ENCODE data around the gene SLCO3A1. TPM values are rescaled to one million over a fixed set of nuclear protein-coding genes. Genes with fewer than 3 reads are reported as not detected.

SLCO3A1 gene
- total RNA-seq, 1 experiment from 2014 or later = 10.1 TPM

DNA sequence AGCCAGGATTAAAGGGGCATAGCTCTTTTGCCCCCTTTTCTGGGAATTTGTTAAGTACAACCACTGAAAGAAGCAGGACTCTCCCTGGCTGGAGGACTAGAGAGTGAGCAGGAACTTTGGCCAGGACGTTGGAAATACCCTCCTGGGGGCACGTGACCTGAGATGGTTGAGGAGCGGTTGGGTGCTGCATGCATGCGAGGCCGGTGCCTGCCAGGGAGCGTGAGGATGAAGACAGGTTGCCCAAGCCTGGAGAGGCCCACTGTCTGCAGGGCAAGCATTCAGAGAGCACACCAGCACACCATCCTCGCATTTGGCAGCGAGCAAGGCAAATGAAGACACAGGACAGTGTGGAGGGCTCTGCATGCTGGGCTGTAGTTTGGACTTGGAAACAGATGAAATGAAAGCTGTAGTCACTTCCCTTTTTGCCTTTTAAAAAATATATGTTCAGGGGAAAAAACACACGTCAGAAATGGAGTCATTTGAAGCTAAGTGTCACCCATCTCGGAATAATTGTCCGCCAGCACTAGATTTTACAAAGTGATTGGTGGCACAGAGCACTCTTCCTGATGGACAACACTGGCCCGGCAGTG is 217.6 kb downstream of the SLCO3A1 start:
- no peak for DNase-seq (ENCODE audit: unreplicated experiment)
- no TSS peak for BruUV-seq (replicated peaks)
- ChIA-PET POLR2A (no interaction called here), CTCF (interaction anchor here (1.2 to 2.3 kb wide), 3 partner anchors 11 to 769 kb away, joined by 3 to 13 read pairs (median 5); no protein-coding TSS in a partner anchor)
- intact Hi-C loops (cut with micrococcal nuclease) = loop anchor here (5.0 kb wide), 1 partner anchor 59 kb away; no protein-coding TSS in a partner anchor
- H3K4me3 Mint-ChIP-seq (ENCODE audit: unreplicated experiment) = no peak overlapping the region
- TF ChIP-seq, protein P1, sequence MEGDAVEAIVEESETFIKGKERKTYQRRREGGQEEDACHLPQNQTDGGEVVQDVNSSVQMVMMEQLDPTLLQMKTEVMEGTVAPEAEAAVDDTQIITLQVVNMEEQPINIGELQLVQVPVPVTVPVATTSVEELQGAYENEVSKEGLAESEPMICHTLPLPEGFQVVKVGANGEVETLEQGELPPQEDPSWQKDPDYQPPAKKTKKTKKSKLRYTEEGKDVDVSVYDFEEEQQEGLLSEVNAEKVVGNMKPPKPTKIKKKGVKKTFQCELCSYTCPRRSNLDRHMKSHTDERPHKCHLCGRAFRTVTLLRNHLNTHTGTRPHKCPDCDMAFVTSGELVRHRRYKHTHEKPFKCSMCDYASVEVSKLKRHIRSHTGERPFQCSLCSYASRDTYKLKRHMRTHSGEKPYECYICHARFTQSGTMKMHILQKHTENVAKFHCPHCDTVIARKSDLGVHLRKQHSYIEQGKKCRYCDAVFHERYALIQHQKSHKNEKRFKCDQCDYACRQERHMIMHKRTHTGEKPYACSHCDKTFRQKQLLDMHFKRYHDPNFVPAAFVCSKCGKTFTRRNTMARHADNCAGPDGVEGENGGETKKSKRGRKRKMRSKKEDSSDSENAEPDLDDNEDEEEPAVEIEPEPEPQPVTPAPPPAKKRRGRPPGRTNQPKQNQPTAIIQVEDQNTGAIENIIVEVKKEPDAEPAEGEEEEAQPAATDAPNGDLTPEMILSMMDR (IDR thresholded peaks at IDR 0.05; ENCODE audit: unreplicated experiment) = no peak
- H3K27me3 Mint-ChIP-seq (ENCODE audit: insufficient read depth, unreplicated experiment) = no peaks in the 10 kb centered on the region
- no peaks in the 10 kb centered on the region for H3K36me3 Mint-ChIP-seq (ENCODE audit: insufficient read depth, unreplicated experiment)
- H3K27ac Mint-ChIP-seq (ENCODE audit: low read depth, unreplicated experiment) = no peak overlapping the region
- H3K4me1 Mint-ChIP-seq (ENCODE audit: insufficient read depth, unreplicated experiment) = peaks cover 8% of the 10 kb centered on the region
- no peaks in the 10 kb centered on the region for H3K9me3 Mint-ChIP-seq (ENCODE audit: unreplicated experiment)

- DNase-seq (ENCODE audit: unreplicated experiment) = no peak
- TF ChIP-seq, protein P1 (IDR thresholded peaks at IDR 0.05; ENCODE audit: unreplicated experiment) = no peak
- intact Hi-C loops (cut with micrococcal nuclease) = loop anchor here (5.0 kb wide), 1 partner anchor 61 kb away; no protein-coding TSS in a partner anchor
- Mint-ChIP-seq H3K27ac (ENCODE audit: low read depth, unreplicated experiment) (no peak overlapping the region), H3K27me3 (ENCODE audit: insufficient read depth, unreplicated experiment) (no peaks in the 10 kb centered on the region), H3K4me3 (ENCODE audit: unreplicated experiment) (no peak overlapping the region), H3K9me3 (ENCODE audit: unreplicated experiment) (no peaks in the 10 kb centered on the region), H3K4me1 (ENCODE audit: insufficient read depth, unreplicated experiment) (peaks cover 8% of the 10 kb centered on the region), H3K36me3 (ENCODE audit: insufficient read depth, unreplicated experiment) (no peaks in the 10 kb centered on the region)
- ChIA-PET POLR2A (interaction anchor here (1.5 kb wide), 1 partner anchor 108 kb away, joined by 3 read pairs; no protein-coding TSS in a partner anchor), CTCF (interaction anchor here (0.6 to 7.2 kb wide), 5 partner anchors 13 to 772 kb away, joined by 3 to 105 read pairs (median 9); no protein-coding TSS in a partner anchor)
- no TSS peak for BruUV-seq (replicated peaks)
Observed at GRCh38 chr15:92073044-92073785, 219.7 kb downstream of the SLCO3A1 start.

GRCh38 chr15:92074101-92074500 is 220.6 kb downstream of the SLCO3A1 start:
- BruUV-seq (replicated peaks) = no TSS peak
- Mint-ChIP-seq H3K9me3 (ENCODE audit: unreplicated experiment) (no peaks in the 10 kb centered on the region), H3K36me3 (ENCODE audit: insufficient read depth, unreplicated experiment) (no peaks in the 10 kb centered on the region), H3K27ac (ENCODE audit: low read depth, unreplicated experiment) (no peak overlapping the region), H3K4me1 (ENCODE audit: insufficient read depth, unreplicated experiment) (peaks cover 8% of the 10 kb centered on the region), H3K27me3 (ENCODE audit: insufficient read depth, unreplicated experiment) (no peaks in the 10 kb centered on the region), H3K4me3 (ENCODE audit: unreplicated experiment) (no peak overlapping the region)
- intact Hi-C loops (cut with micrococcal nuclease) = loop anchor here (5.0 kb wide), 1 partner anchor 62 kb away; no protein-coding TSS in a partner anchor
- ChIA-PET POLR2A (no interaction called here), CTCF (interaction anchor here (0.6 to 7.2 kb wide), 10 partner anchors 12 to 1189 kb away, joined by 3 to 105 read pairs (median 4); no protein-coding TSS in a partner anchor)
- no peak for DNase-seq (ENCODE audit: unreplicated experiment)
- TF ChIP-seq, protein P1 (IDR thresholded peaks at IDR 0.05; ENCODE audit: unreplicated experiment) = no peak

GRCh38 chr15:92074646-92075045 is 221.1 kb downstream of the SLCO3A1 start:
- peak; percentile 22 for DNase-seq (ENCODE audit: unreplicated experiment)
- BruUV-seq (replicated peaks) = no TSS peak
- Mint-ChIP-seq H3K4me3 (ENCODE audit: unreplicated experiment) (no peak overlapping the region), H3K4me1 (ENCODE audit: insufficient read depth, unreplicated experiment) (peaks cover 6% of the 10 kb centered on the region), H3K27me3 (ENCODE audit: insufficient read depth, unreplicated experiment) (no peaks in the 10 kb centered on the region), H3K9me3 (ENCODE audit: unreplicated experiment) (no peaks in the 10 kb centered on the region), H3K36me3 (ENCODE audit: insufficient read depth, unreplicated experiment) (no peaks in the 10 kb centered on the region), H3K27ac (ENCODE audit: low read depth, unreplicated experiment) (no peak overlapping the region)
- ChIA-PET POLR2A (no interaction called here), CTCF (interaction anchor here (0.6 to 7.2 kb wide), 10 partner anchors 17 to 1189 kb away, joined by 3 to 105 read pairs (median 4); no protein-coding TSS in a partner anchor)
- intact Hi-C loops (cut with micrococcal nuclease) = loop anchor here (5.0 kb wide), 2 partner anchors 62 to 102 kb away; no protein-coding TSS in a partner anchor
- TF ChIP-seq, protein P1 (IDR thresholded peaks at IDR 0.05; ENCODE audit: unreplicated experiment) = no peak
